H9 (cell line): ENCODE data around the gene SLC15A5. TPM values are rescaled to one million over a fixed set of nuclear protein-coding genes. Genes with fewer than 3 reads are reported as not detected.

Source experiments
- DNase-seq: peaks from one replicate; pipeline ENCODE4 v3.0.0-alpha.2; 2017
- H2AFZ ChIP-seq: one replicate; pipeline ENCODE4 v1.6.1; 2013; ENCODE audit warnings: mild to moderate bottlenecking, low read length, control low read depth, moderate library complexity
- H2AK5ac ChIP-seq: 2 replicates; pipeline ENCODE4 v1.6.1; 2013; ENCODE audit warnings: low read length, control low read depth, mixed read lengths; ENCODE audit not compliant: insufficient read length
- H2BK120ac ChIP-seq: one replicate; pipeline ENCODE4 v1.6.1; 2013; ENCODE audit warnings: low read depth, mild to moderate bottlenecking, low read length, control low read depth, inconsistent platforms; ENCODE audit not compliant: poor library complexity, severe bottlenecking
- H2BK12ac ChIP-seq: 2 replicates; pipeline ENCODE4 v1.6.1; 2013; ENCODE audit warnings: low read length, control low read depth, mixed read lengths, low read depth; ENCODE audit not compliant: insufficient read length
- H2BK15ac ChIP-seq: 2 replicates; pipeline ENCODE4 v1.6.1; 2013; ENCODE audit warnings: low read depth, low read length, control low read depth
- H2BK20ac ChIP-seq: one replicate; pipeline ENCODE4 v1.6.1; 2013; ENCODE audit warnings: low read depth, mild to moderate bottlenecking, low read length, control low read depth, inconsistent platforms; ENCODE audit not compliant: poor library complexity, severe bottlenecking
- H2BK5ac ChIP-seq: 2 replicates; pipeline ENCODE4 v1.6.1; 2013; ENCODE audit warnings: low read length, control low read depth, mixed read lengths; ENCODE audit not compliant: insufficient read length
- H3K14ac ChIP-seq: 2 replicates; pipeline ENCODE4 v1.6.1; 2013; ENCODE audit warnings: low read length, control low read depth; ENCODE audit not compliant: insufficient read depth
- H3K18ac ChIP-seq: 2 replicates; pipeline ENCODE4 v1.6.1; 2013; ENCODE audit warnings: low read depth, mild to moderate bottlenecking, mixed read lengths, low read length, control low read depth; ENCODE audit not compliant: insufficient read length
- H3K23ac ChIP-seq: 2 replicates; pipeline ENCODE4 v1.6.1; 2013; ENCODE audit warnings: low read length, control low read depth, mixed read lengths, low read depth; ENCODE audit not compliant: insufficient read length
- H3K23me2 ChIP-seq: 2 replicates; pipeline ENCODE4 v1.6.1; 2013; ENCODE audit warnings: low read depth, mild to moderate bottlenecking, mixed read lengths, low read length, control low read depth; ENCODE audit not compliant: insufficient read length, poor library complexity, severe bottlenecking
- H3K27ac ChIP-seq: 2 replicates; pipeline ENCODE4 v1.5.1; 2013; ENCODE audit warnings: low read length, control low read depth, mixed read lengths, low read depth; ENCODE audit not compliant: insufficient read length
- H3K27me3 ChIP-seq: 2 replicates; pipeline ENCODE4 v1.6.1; 2013; ENCODE audit warnings: low read length, control low read depth, inconsistent platforms; ENCODE audit not compliant: insufficient read depth
- H3K4ac ChIP-seq: 2 replicates; pipeline ENCODE4 v1.6.1; 2013; ENCODE audit warnings: low read depth, mild to moderate bottlenecking, control low read depth, inconsistent platforms, low read length, moderate library complexity
- H3K4me1 ChIP-seq: 2 replicates; pipeline ENCODE4 v1.6.1; 2013; ENCODE audit warnings: low read length, control low read depth, inconsistent platforms; ENCODE audit not compliant: insufficient read depth
- H3K4me2 ChIP-seq: 2 replicates; pipeline ENCODE4 v1.6.1; 2013; ENCODE audit warnings: low read length, control low read depth, mixed read lengths; ENCODE audit not compliant: insufficient read length, insufficient read depth
- H3K56ac ChIP-seq: 2 replicates; pipeline ENCODE4 v1.6.1; 2013; ENCODE audit warnings: low read depth, mild to moderate bottlenecking, mixed read lengths, low read length, control low read depth; ENCODE audit not compliant: insufficient read length
- H3K79me1 ChIP-seq: 2 replicates; pipeline ENCODE4 v1.6.1; 2013; ENCODE audit warnings: low read depth, mild to moderate bottlenecking, moderate library complexity, low read length, control low read depth, inconsistent platforms; ENCODE audit not compliant: insufficient read depth, poor library complexity, severe bottlenecking
- H3K79me2 ChIP-seq: 2 replicates; pipeline ENCODE4 v1.6.1; 2013; ENCODE audit warnings: low read length, control low read depth, inconsistent platforms; ENCODE audit not compliant: insufficient read depth
- H3K9ac ChIP-seq: 2 replicates; pipeline ENCODE4 v1.6.1; 2013; ENCODE audit warnings: low read length, control low read depth, mixed read lengths; ENCODE audit not compliant: insufficient read length; ENCODE audit errors: extremely low read depth
- H3K9me3 ChIP-seq: one replicate; pipeline ENCODE4 v1.6.1; 2013; ENCODE audit warnings: low read depth, low read length, inconsistent platforms; ENCODE audit not compliant: control insufficient read depth
- H3T11ph ChIP-seq: one replicate; pipeline ENCODE4 v1.6.1; 2013; ENCODE audit warnings: mild to moderate bottlenecking, low read length, control low read depth, inconsistent platforms
- H4K20me1 ChIP-seq: one replicate; pipeline ENCODE4 v1.6.1; 2013; ENCODE audit not compliant: control insufficient read depth, insufficient read length, insufficient read depth
- H4K5ac ChIP-seq: 2 replicates; pipeline ENCODE4 v1.6.1; 2013; ENCODE audit warnings: low read depth, mild to moderate bottlenecking, mixed read lengths, low read length, control low read depth; ENCODE audit not compliant: insufficient read length
- H4K8ac ChIP-seq: replicated peaks from 2 replicates; pipeline ENCODE4 v1.6.1; 2013; ENCODE audit warnings: low read length, control low read depth, mixed read lengths, low read depth; ENCODE audit not compliant: insufficient read length
- H4K91ac ChIP-seq: 2 replicates; pipeline ENCODE4 v1.6.1; 2013; ENCODE audit warnings: low read depth, mild to moderate bottlenecking, moderate library complexity, mixed read lengths, low read length, control low read depth; ENCODE audit not compliant: insufficient read length
- H3K27ac Mint-ChIP-seq, 3 experiments: 2 replicates in 2 of 3; 3 replicates in 1 of 3; pipeline ENCODE4 v1.8.0; 2020 to 2021; ENCODE audit warnings: mixed read lengths in 3 of 3, mild to moderate bottlenecking in 1 of 3, moderate library complexity in 1 of 3
- H3K27me3 Mint-ChIP-seq: 2 replicates; pipeline ENCODE4 v1.8.0; 2021; ENCODE audit warnings: low read depth, mild to moderate bottlenecking, moderate library complexity, mixed read lengths
- H3K36me3 Mint-ChIP-seq, 3 experiments: 2 replicates in 2 of 3; 3 replicates in 1 of 3; pipeline ENCODE4 v1.8.0; 2020 to 2021; ENCODE audit warnings: low read depth in 3 of 3, mixed read lengths in 3 of 3; ENCODE audit not compliant: insufficient read depth in 1 of 3
- H3K4me1 Mint-ChIP-seq, 2 experiments: 2 replicates each; pipeline ENCODE4 v1.8.0; 2020; ENCODE audit warnings: mixed read lengths in 2 of 2
- H3K4me3 Mint-ChIP-seq, 2 experiments: 2 replicates in 1 of 2; 3 replicates in 1 of 2; pipeline ENCODE4 v1.8.0; 2020 to 2021; ENCODE audit warnings: mild to moderate bottlenecking in 2 of 2, mixed read lengths in 2 of 2, moderate library complexity in 1 of 2
- H3K9me3 Mint-ChIP-seq, 2 experiments: 2 replicates in 1 of 2; 3 replicates in 1 of 2; pipeline ENCODE4 v1.8.0; 2020; ENCODE audit warnings: mild to moderate bottlenecking in 2 of 2, mixed read lengths in 2 of 2, moderate library complexity in 1 of 2
- CTCF ChIP-seq: fragments of 200-600 bp; sonication (generic); conservative IDR thresholded peaks from 3 replicates; pipeline ENCODE4 v1.8.0; 2021; ENCODE audit warnings: antibody characterized with exemption, mild to moderate bottlenecking
- WGBS: extraction: QIAGEN DNeasy Blood & Tissue Kit; methylation state at CpG from one replicate; pipeline ENCODE4 v1.1.7; 2013; ENCODE audit warnings: missing lambda C conversion rate, low lambda C conversion rate, mixed read lengths; ENCODE audit not compliant: insufficient read length; ENCODE audit errors: extremely low coverage; 5-methylcytosine and 5-hydroxymethylcytosine counted together
- total RNA-seq: library from RNA; stranded (reverse); gene quantifications from 2 replicates; pipeline ENCODE4 v1.2.1, GENCODE V29; 2021

The SLC15A5 gene
- total RNA-seq, 1 experiment from 2014 or later, result not detected

- no peak overlapping the region for H2BK120ac ChIP-seq
- H4K8ac ChIP-seq, result no peak overlapping the region
- no peak overlapping the region for H2AFZ ChIP-seq
- H4K91ac ChIP-seq, result no peak overlapping the region
- H3K27me3 ChIP-seq, result no peaks in the 10 kb centered on the region
- H3K14ac ChIP-seq, result no peak overlapping the region
- peaks cover 2% of the 10 kb centered on the region; the same call in 1 of the 2 replicates for H3K27me3 Mint-ChIP-seq
- no peak overlapping the region for H2AK5ac ChIP-seq
- no peaks in the 10 kb centered on the region for H3K23me2 ChIP-seq
- H3K79me1 ChIP-seq, result no peaks in the 10 kb centered on the region
- H3T11ph ChIP-seq, result no peak overlapping the region
- H3K27ac Mint-ChIP-seq, result no peak overlapping the region
- no peak overlapping the region for H3K4me3 Mint-ChIP-seq
- no peaks in the 10 kb centered on the region for H3K9me3 ChIP-seq
- H2BK12ac ChIP-seq, result no peak overlapping the region
- no peaks in the 10 kb centered on the region for H3K36me3 Mint-ChIP-seq
- H2BK5ac ChIP-seq, result no peak overlapping the region
- no peak overlapping the region for H3K4me2 ChIP-seq
- peaks cover 7% of the 10 kb centered on the region in 2 experiments for H3K4me1 Mint-ChIP-seq
- H4K5ac ChIP-seq, result no peak overlapping the region
- no peaks in the 10 kb centered on the region for H4K20me1 ChIP-seq
- H3K4me1 ChIP-seq, result peaks cover 2% of the 10 kb centered on the region
- no peak overlapping the region for H3K18ac ChIP-seq
- no peak for TF ChIP-seq CTCF
- WGBS, result no CpG with 5 or more reads among the region's 4 CpGs
- no peaks in the 10 kb centered on the region for H3K9me3 Mint-ChIP-seq
- no peak overlapping the region for H3K9ac ChIP-seq
- H3K23ac ChIP-seq, result no peak overlapping the region
- H2BK20ac ChIP-seq, result no peak overlapping the region
- no peak for DNase-seq
- no peaks in the 10 kb centered on the region for H3K79me2 ChIP-seq
- no peak overlapping the region for H2BK15ac ChIP-seq
- no peak overlapping the region for H3K27ac ChIP-seq
- no peak overlapping the region for H3K4ac ChIP-seq
- H3K56ac ChIP-seq, result no peak overlapping the region
These were observed 114.3 kb downstream of the SLC15A5 start for GRCh38 chr12:16163146-16163545.
